Suppressor macrophage treated with lipopolysaccharide for 4 hours (primary cell): Measurements from ENCODE around the gene CBX8.

ENCODE experiments used
- DNase-seq: peaks from one replicate; pipeline ENCODE4 v3.0.0-alpha.2; 2020

The CBX8 gene

GRCh38 chr17:79796763-79797491, at the start of gene CBX8:
TSS of gene CBX8 (minus strand) at chr17:79797077. CDS start at chr17:79796998, 79 bp downstream.
- peak; percentile 100 for DNase-seq

DNA sequence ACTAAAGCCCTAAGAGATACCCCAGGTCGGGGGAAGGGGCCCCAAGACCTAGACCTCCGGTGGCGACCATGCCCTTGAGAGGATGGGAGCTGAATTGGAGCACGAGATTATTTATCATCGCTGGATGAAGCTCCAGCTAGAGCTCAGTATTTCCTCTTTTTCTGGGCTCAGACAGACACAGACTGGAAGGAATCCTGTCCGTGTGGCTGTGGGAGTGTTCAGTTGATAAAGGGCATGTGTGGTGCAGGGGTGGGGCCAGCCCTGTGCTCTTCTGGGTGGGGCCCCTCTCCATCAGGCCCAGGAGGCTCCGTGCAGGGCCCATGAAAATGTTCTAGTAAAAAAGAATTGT, 48.7 kb upstream of the CBX8 start:
- peak; percentile 88 for DNase-seq

- DNase-seq: peak; percentile 46
Measured at GRCh38 chr17:79844869-79845600, 48.2 kb upstream of the CBX8 start.

DNA sequence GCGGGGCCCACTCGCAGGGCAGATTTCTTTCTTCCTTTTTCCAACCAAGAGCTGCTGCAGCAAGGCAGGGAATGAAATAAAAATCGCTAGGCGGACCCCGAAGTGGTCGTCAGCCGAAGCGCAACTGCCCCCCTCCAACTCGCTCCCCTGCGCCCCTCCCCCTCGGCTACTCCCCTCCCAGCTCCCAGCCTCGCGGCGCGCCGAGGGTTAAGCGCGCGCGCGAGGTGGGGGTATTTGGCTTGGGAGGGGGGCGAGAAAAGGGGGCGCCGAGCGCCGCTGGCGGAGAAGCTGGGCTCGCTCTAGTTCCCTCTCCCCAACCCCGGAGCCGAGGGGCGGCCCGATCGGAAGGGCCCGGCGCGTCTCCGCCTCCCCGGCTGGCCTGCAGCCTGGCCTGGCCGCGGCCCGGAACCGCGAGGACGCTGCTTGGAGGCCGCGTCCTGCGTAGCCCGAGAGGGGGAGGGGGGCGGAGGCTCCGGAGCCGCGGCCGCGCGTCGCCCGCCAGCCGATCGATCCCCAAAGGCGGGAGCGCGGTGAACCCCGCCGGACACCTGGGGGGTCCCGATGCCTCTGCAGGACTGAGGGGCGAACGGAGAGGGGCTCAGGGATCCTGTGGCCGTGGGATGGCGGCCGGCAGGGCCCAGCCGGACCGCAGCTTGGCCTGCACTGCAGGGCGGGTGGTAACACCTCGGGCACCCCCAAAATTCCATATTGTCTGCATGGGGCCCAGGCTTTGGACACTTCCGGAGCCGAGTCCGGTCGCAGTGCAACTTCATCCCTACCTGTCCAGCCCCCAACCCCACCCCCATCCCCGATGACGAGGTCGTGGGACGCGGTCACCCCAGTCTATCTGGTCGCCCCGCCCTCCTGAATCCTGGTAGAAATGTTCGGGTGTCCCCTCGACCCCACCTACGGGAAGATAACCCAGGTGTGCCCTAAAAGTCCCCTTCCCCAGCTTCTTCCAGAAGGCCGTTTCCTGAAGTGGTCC, 47.2 kb upstream of the CBX8 start:
- DNase-seq: peak; percentile 56

GRCh38 chr17:79843474-79843815, 46.6 kb upstream of the CBX8 start:
- peak; percentile 22 for DNase-seq

DNA sequence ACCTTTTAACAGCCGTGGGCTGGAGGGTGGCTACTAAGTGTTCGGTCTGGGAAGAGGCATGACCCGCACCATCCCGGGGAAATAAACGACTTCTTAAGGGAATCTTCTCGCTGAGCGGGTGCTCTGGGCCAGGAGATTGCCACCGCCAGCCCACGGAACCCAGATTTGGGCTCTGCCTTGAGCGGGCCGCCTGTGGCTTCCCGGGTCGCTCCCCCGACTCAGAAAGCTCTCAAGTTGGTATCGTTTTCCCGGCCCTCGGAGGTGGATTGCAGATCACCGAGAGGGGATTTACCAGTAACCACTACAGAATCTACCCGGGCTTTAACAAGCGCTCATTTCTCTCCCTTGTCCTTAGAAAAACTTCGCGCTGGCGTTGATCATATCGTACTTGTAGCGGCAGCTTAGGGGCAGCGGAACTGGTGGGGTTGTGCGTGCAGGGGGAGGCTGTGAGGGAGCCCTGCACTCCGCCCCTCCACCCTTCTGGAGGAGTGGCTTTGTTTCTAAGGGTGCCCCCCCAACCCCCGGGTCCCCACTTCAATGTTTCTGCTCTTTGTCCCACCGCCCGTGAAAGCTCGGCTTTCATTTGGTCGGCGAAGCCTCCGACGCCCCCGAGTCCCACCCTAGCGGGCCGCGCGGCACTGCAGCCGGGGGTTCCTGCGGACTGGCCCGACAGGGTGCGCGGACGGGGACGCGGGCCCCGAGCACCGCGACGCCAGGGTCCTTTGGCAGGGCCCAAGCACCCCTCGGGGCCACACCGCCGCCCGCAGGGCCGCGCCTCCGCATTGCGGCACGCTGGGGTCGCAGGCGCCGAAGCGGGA, 46.0 kb upstream of the CBX8 start:
- peak; percentile 34 for DNase-seq

DNA sequence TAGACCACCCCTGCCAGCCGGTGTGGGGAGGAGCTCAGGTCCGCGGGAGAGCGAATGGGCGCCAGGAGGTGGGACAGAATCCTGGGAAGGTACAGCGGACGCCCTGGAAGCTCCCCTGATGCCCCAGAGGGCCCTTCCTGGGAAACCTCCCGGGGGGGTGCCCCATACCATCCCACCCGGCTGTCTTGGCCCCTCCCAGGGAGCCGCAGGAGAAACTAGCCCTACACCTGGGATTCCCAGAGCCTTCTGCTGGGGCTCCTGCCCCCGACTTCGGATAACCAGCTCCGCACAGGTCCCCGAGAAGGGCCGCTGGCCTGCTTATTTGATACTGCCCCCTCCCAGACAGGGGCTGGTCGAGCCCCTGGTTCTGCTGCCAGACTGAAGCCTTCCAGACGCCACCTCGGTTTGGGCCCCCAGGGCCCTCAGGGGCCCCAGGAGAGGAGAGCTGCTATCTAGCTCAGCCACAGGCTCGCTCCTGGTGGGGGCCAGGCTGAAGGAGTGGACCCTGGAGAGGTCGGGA, 45.3 kb upstream of the CBX8 start:
- no peak for DNase-seq

- DNase-seq: peak; percentile 53
Measured at GRCh38 chr17:79841369-79842135, 44.7 kb upstream of the CBX8 start.

DNA sequence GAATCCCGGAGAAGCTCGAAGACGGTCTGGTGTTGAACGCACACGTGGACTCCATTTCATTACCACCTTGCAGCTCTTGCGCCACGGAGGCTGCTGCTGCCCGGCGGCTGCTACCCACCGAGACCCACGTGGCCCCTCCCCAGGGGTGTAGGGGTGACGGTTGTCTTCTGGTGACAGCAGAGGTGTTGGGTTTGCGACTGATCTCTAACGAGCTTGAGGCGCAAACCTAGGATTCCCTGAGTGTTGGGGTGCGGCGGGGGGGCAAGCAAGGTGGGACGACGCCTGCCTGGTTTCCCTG, 44.1 kb upstream of the CBX8 start:
- no peak for DNase-seq

- peak; percentile 60 for DNase-seq
Measured at GRCh38 chr17:79840269-79840988, 43.6 kb upstream of the CBX8 start.

- DNase-seq: peak; percentile 97
Measured at GRCh38 chr17:79839356-79840268, 42.7 kb upstream of the CBX8 start, which contains the start of gene CBX4. TSS of gene CBX4 (minus strand) at chr17:79839440. CDS start at chr17:79839251, 189 bp downstream.

GRCh38 chr17:79838522-79839274, 41.8 kb upstream of the CBX8 start:
- DNase-seq: peak; percentile 53

DNA sequence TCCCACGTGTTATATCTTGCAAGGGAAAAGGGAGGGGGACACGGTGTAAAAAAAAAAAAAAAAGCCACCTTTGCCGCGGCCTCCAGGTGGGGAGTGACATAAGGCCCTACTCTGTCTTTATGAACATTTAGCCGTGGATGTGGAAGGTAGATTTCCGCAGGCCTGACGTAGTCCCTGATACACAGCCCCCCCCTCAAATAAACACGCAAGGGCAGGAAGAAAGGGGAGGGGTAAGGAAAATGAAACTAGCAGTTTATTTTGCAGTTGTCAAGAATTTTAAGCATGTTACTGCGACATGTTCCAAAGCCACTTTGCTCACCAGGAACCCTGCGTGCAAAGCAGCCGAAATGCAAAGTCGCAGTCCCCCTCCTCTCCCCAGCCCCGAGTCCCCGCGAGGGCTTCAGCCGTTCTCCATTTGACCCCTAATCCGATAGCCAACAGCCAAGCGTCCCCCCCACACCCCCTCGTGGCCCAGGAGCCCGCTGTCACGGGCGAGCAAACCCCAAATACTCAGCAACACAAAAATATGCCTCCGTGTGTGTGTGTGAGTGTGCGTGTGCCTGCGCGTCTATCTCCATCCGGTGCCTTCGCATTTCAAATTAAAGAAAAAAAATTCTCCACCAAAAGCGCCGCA, 41.1 kb upstream of the CBX8 start:
- no peak for DNase-seq

GRCh38 chr17:79836972-79837887, 40.4 kb upstream of the CBX8 start:
- peak; percentile 70 for DNase-seq

- DNase-seq: peak; percentile 57
Measured at GRCh38 chr17:79836510-79836971, 39.7 kb upstream of the CBX8 start.

- no peak for DNase-seq
Measured at GRCh38 chr17:79835953-79836509, 39.2 kb upstream of the CBX8 start.

- no peak for DNase-seq
Measured at GRCh38 chr17:79835470-79835899, 38.6 kb upstream of the CBX8 start.
